Bronchial epithelial cell (primary cell): ENCODE results near the gene IL3. TPM values are rescaled to one million over a fixed set of nuclear protein-coding genes. Genes with fewer than 3 reads are reported as not detected.

Experiments
- DNase-seq: peaks from one replicate; pipeline ENCODE4 v3.0.0-alpha.2; 2010; ENCODE audit warnings: low read depth
- FAIRE-seq: peaks from 2 replicates; lab custom pipeline; 2011; peaks lifted over from hg19 to GRCh38; lab: Jason Lieb, UNC
- H3K27me3 ChIP-seq: 2 replicates; pipeline ENCODE4 v1.5.1; 2011; ENCODE audit warnings: low read length; ENCODE audit not compliant: control insufficient read depth, insufficient read depth
- H3K36me3 ChIP-seq: 2 replicates; pipeline ENCODE4 v1.5.1; 2011; ENCODE audit warnings: low read length; ENCODE audit not compliant: control insufficient read depth, insufficient read depth
- H3K4me3 ChIP-seq: 2 replicates; pipeline ENCODE4 v1.5.1; 2011; ENCODE audit warnings: mild to moderate bottlenecking, low read depth, low read length, control low read depth
- CTCF ChIP-seq: IDR thresholded peaks from 2 replicates; pipeline ENCODE4 v1.5.1; 2011; ENCODE audit warnings: mild to moderate bottlenecking, moderate library complexity, low read length, control low read depth, inconsistent platforms; ENCODE audit not compliant: insufficient read depth, severe bottlenecking
- total RNA-seq: library from RNA; depleted of rRNA; stranded (reverse); fragments of >200 nt; gene quantifications from 2 replicates; pipeline ENCODE4 v1.2.1, GENCODE V29; 2014

Gene IL3
- total RNA-seq, 1 donor from 2014 or later: not detected

DNA sequence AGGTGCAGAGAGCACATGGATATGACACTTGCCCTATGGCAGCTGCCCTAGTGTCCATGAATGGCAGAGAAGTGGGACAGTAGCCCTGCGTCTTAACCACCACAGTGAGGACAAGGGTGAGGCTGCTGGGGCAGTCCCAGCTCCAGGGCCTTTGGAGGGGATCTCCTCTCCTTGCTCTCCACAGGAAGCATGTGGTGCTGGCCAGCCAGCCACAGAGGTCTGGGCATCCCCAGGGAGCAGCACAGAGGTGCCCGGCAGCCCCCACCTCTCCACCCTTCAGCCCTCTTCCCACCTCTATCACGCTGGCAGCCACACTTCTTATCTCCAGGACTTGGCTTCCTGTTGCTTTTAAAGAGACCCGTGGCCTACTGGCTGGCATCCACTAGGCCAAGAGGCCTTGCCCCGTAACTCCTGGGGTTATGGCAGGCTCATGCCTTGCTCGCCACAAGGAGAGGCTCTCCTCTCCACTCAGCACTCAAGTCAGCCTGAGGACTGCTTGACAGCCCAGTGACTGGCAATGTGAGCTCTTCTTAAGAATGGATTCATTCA is 35.0 kb downstream of the IL3 start:
- Histone ChIP-seq H3K4me3 (no peak overlapping the region), H3K36me3 (no peaks in the 10 kb centered on the region), H3K27me3 (no peaks in the 10 kb centered on the region)
- FAIRE-seq (no peak), DNase-seq (no peak)
- no peak for TF ChIP-seq CTCF

DNA sequence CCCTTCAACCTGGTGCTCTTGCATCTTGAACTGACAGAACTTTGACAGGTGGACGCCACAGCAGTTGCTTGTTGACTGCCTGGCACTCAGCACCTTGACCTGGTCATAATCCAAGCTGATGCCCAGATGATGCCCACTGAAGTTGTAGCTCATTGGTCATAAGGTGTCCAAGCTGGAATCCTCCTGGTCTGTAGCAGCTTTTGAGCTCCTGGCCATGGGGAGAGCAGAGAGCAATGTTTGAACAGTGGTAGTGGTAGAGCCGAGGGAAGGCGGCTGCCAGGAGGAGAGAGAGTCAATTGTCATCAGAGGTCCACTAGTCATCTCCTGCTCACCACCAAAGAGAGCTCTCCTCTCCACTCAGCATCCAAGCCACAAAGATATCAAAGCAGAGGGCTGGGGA is 36.4 kb downstream of the IL3 start:
- no peak for TF ChIP-seq CTCF
- Histone ChIP-seq H3K4me3 (no peak overlapping the region), H3K36me3 (no peaks in the 10 kb centered on the region), H3K27me3 (no peaks in the 10 kb centered on the region)
- FAIRE-seq: no peak
- DNase-seq: no peak

DNA sequence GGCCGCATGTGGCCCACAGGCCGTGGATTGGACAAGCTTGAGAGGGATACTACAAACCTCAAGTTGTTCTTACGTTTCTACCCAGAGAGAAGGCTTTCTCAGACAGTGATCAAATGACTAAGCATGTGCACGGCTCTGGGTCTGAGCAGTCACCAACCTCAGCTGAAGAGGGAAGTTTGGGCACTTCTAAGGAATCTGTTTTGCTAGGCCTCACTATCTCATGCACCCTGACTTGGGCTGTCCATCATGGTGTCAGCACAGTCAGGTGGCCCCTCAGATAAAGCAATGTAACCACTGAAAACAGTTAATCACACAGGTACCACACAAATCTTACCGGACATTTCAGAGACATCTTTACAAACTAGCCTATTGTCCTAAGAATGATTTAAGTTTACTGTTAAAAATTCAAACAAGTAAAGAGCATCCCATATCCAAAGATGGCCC is 37.7 kb downstream of the IL3 start:
- no peaks in the 10 kb centered on the region for H3K36me3 ChIP-seq
- no peaks in the 10 kb centered on the region for H3K27me3 ChIP-seq
- no peak for TF ChIP-seq CTCF
- FAIRE-seq (no peak), DNase-seq (peak; percentile 34)
- no peak overlapping the region for H3K4me3 ChIP-seq

DNA sequence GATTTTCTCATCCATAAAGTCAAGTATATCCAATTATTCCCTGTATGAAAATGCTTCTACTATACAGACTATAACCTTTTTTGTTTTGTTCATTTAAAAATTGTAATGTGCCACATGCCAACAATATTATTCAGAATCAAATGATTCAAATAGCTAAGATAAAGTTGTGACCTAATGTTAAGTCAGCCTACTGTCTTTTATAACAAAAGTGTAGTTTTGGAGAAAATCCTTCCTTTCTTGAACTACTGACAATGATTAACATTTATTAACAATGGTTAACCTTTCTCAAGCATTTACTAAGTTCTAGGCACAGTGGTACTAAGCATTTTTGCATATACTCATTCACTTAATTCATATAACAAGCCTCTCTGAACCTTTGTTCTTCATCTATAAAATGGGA is 38.2 kb downstream of the IL3 start:
- TF ChIP-seq CTCF: no peak
- DNase-seq: no peak
- no peak for FAIRE-seq

GRCh38 chr5:132099076-132099748 is 38.8 kb downstream of the IL3 start:
- TF ChIP-seq CTCF: no peak
- H3K4me3 ChIP-seq: no peak overlapping the region
- no peaks in the 10 kb centered on the region for H3K36me3 ChIP-seq
- FAIRE-seq: no peak
- no peak for DNase-seq
- H3K27me3 ChIP-seq: no peaks in the 10 kb centered on the region

More for the DNA sequence above, 38.2 kb downstream of the IL3 start:
- Histone ChIP-seq H3K36me3 (no peaks in the 10 kb centered on the region), H3K27me3 (no peaks in the 10 kb centered on the region), H3K4me3 (no peak overlapping the region)

- H3K27me3 ChIP-seq: no peaks in the 10 kb centered on the region
- H3K36me3 ChIP-seq: no peaks in the 10 kb centered on the region
- no peak for FAIRE-seq
- TF ChIP-seq CTCF: no peak
- DNase-seq: no peak
- H3K4me3 ChIP-seq: no peak overlapping the region
Measured at GRCh38 chr5:132099905-132100304, 39.5 kb downstream of the IL3 start.
